HG02571 (cell line): Measurements from ENCODE around the gene ZFAND2A.
A peak's percentile ranks its signal among the peaks of the same experiment; 100 is the strongest.
"Not testable (repeated sequence)": the region's sequence is repeated elsewhere in the genome, so short reads cannot be mapped to it uniquely, and the experiment has no call there.

Experiments
- ATAC-seq: cut with Tn5 transposase; IDR thresholded peaks from one replicate; pipeline ENCODE4 v1.9.1; 2021; ENCODE audit warnings: mild to moderate bottlenecking, moderate library complexity; ENCODE audit not compliant: unreplicated experiment

The ZFAND2A gene

GRCh38 chr7:1175967-1176851 is 16.2 kb upstream of the ZFAND2A start:
- ATAC-seq = peak; percentile 55

- no peak for ATAC-seq
These were observed 15.6 kb upstream of the ZFAND2A start for GRCh38 chr7:1175597-1175966.

GRCh38 chr7:1174881-1175596 is 15.0 kb upstream of the ZFAND2A start:
- ATAC-seq = no peak

- no peak for ATAC-seq
These were observed 14.0 kb upstream of the ZFAND2A start for GRCh38 chr7:1174002-1174401.

GRCh38 chr7:1172666-1173523 is 12.9 kb upstream of the ZFAND2A start:
- no peak for ATAC-seq

GRCh38 chr7:1171516-1171915 is 11.5 kb upstream of the ZFAND2A start:
- ATAC-seq = not testable (repeated sequence)

GRCh38 chr7:1170741-1171501 is 10.9 kb upstream of the ZFAND2A start:
- ATAC-seq = no peak

- ATAC-seq = peak; percentile 85
These were observed 9.7 kb upstream of the ZFAND2A start for GRCh38 chr7:1169409-1170368.

- ATAC-seq = no peak
These were observed 8.4 kb upstream of the ZFAND2A start for GRCh38 chr7:1168422-1168821.

GRCh38 chr7:1164436-1164835 is 4.4 kb upstream of the ZFAND2A start:
- ATAC-seq = no peak

GRCh38 chr7:1163121-1163520 is 3.1 kb upstream of the ZFAND2A start:
- ATAC-seq = no peak

- no peak for ATAC-seq
These were observed 650 bp upstream of the ZFAND2A start for GRCh38 chr7:1160670-1161021.

GRCh38 chr7:1159231-1159630 is 765 bp downstream of the ZFAND2A start:
- not testable (repeated sequence) for ATAC-seq

- no peak for ATAC-seq
These were observed 1.5 kb downstream of the ZFAND2A start for GRCh38 chr7:1158203-1159126.

- ATAC-seq = no peak
These were observed 3.0 kb downstream of the ZFAND2A start for GRCh38 chr7:1156782-1157535.

GRCh38 chr7:1155818-1156781 is 3.9 kb downstream of the ZFAND2A start:
- not testable (repeated sequence) for ATAC-seq
